ENCODE results near the gene RBM10.

RBM10 gene

DNA sequence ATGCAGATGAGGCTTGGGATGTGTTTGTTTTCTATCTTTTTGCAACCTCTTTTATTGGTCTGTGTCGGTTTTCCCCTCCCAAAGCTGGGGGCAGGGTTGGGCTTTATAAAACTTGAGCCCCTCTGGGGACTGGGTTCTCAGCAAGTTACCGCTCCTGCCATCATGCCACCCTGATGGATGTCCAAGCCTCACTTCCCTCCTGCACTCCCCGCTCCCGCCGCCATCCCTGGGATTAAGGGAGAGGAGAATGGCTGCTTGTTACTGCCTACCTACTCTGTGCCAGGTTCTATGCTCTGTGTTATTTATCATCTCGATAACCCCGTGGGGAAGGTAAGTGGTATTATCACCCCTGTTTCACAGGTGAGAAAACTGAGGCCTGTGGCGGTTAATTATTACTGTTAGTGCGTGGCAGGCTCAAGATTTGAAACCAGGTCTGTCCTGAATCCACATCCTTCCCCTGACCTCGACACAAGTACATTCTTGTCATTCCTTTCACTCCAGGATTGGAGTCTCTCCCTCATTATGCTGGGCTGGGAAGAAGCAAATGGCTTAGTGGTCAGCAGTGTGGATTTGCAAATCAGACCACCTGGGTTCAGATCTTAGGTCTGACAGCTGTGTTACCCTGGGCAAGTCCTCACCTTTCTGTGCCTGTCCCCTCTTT, 53.1 kb downstream of the RBM10 start:
- no peak for DNase-seq

DNA sequence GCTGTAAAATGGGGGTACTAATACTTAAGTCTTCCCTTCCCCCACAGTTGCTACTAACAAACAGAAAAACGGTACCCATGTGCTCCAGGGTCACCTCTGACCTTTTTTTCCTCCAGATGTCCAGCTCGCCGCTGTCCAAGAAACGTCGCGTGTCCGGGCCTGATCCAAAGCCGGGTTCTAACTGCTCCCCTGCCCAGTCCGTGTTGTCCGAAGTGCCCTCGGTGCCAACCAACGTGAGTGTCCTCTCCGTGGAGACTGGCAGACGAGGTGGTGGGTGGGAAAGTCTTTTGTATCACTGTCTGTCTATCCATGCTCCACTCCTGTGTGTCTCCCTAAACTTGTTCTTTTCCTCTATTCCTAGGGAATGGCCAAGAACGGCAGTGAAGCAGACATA, 53.7 kb downstream of the RBM10 start:
- no peak for DNase-seq

DNA sequence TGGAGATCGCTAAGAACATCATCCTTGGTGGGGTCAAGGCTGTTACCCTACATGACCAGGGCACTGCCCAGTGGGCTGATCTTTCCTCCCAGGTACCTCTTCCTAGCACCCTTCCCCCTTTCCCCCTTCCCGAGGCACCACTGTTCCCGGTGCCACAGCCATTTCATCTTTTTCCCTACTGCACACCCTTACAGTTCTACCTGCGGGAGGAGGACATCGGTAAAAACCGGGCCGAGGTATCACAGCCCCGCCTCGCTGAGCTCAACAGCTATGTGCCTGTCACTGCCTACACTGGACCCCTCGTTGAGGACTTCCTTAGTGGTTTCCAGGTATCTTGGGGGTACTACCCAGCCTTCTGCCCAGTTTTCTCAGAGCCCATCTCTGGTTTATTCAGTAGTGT, 54.3 kb downstream of the RBM10 start:
- DNase-seq: no peak

GRCh38 chrX:47200385-47201150, 55.5 kb downstream of the RBM10 start:
- no peak for DNase-seq

- no peak for DNase-seq
These were observed 56.4 kb downstream of the RBM10 start for GRCh38 chrX:47201345-47201944.

DNA sequence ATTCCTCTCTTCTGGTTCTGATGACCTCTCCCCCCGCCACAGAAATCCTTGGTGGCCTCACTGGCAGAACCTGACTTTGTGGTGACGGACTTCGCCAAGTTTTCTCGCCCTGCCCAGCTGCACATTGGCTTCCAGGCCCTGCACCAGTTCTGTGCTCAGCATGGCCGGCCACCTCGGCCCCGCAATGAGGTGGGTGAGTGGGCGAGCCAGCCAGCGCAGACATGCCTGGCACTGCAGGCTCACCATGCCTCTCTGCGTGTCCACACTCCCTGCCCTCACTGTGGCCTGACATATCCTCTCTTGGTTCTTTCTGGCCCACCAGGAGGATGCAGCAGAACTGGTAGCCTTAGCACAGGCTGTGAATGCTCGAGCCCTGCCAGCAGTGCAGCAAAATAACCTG, 57.3 kb downstream of the RBM10 start:
- DNase-seq: no peak

DNA sequence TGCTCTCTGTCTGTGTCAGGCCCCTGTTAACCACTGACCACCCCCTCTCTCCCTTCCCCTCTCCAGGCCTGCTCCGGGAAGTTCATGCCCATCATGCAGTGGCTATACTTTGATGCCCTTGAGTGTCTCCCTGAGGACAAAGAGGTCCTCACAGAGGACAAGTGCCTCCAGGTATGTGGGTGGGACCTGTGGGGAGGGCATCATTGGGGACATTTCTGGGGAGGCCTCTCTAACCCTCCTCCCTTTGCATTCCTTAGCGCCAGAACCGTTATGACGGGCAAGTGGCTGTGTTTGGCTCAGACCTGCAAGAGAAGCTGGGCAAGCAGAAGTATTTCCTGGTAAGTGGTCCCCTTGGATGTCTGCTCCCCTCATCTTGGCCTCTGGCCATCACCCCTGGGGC, 57.9 kb downstream of the RBM10 start:
- DNase-seq: no peak

DNA sequence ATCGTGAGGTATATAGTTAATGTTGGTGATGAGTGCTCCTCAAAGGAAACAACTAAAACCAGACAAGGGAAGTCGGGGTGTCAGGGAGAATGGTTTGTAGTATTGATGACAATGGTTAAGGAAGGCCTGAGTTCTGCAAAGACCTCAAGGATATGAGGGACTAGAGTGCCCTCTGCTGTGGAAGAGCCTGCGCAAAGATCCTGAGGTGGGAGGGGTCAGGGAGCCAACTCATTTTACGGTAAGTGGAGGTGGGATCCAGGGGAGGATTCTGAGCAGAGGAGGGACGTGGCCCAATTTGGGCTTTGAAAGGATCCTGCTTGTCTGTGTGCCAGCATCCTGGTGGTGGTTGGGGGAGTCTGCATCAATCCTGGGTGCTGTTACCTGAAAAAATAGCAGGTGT, 59.9 kb downstream of the RBM10 start:
- no peak for DNase-seq

- no peak for DNase-seq
These were observed 61.3 kb downstream of the RBM10 start for GRCh38 chrX:47206316-47206715.

DNA sequence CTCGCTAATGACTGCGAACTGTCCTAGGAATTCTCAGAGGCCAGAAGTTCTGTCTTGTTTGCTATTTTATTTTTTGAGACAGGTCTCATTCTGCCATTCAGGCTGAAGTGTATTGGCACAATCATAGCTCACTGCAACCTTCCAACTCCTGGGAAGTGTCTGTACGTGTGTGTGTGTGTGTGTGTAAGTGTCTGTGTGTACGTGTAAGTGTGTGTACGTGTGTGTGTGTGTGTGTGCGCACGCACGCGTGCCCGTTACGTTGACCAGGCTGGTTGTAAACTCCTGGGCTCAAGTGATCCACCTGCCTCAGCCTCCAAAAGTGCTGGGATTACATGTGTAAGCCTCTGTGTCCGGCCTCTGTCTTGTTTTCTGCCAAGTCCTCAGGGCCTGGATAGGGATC, 63.1 kb downstream of the RBM10 start:
- no peak for DNase-seq

DNA sequence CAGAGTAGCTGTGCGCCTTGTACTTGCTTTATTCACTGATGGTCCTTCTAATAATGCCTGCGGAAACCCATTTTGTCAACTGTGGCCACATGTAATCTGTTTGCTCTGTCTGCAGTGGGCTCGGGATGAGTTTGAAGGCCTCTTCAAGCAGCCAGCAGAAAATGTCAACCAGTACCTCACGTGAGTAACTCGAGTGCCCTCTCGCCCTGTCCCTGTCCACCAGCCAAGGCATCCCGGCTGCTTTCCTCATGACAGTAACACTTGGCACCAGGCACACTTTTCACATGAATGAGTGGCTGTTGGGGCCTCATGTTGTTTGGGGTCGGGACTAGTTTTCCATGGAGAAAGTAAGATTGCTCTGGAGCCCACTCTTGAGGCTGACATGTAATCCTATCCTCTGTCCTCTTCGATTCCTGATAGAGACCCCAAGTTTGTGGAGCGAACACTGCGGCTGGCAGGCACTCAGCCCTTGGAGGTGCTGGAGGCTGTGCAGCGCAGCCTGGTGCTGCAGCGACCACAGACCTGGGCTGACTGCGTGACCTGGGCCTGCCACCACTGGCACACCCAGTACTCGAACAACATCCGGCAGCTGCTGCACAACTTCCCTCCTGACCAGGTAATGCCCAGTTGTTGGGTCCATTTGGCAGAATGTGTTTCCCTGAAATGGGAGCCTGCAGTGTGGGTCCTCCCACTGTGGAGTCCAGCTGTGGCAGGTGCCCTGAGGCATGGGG, 64.7 kb downstream of the RBM10 start:
- DNase-seq: no peak

DNA sequence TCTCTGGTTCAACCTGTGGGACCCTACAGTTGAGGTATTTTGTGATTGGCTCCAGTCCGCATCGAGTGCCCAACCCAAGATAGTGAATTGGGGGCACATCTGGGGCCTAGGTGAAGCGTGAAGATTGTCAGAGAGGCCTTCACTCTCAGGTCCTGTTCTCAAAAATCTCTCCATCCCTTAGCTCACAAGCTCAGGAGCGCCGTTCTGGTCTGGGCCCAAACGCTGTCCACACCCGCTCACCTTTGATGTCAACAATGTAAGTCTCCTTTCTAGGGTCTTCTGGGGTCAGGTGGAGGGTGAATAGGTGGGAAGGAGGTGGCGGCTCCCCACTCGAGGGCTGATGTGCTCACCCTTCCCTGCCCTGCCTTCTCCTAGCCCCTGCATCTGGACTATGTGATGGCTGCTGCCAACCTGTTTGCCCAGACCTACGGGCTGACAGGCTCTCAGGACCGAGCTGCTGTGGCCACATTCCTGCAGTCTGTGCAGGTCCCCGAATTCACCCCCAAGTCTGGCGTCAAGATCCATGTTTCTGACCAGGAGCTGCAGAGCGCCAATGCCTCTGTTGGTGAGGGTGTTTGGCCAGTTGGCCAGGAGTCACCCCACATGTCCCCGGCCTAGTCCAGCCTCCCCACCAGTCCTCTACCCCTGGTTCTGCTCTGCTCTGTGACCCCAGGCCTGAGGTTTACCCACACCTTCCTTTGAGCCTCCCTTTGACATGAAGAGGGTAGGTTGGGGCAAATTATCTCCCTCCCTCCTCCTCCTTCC, 65.8 kb downstream of the RBM10 start:
- DNase-seq: no peak

GRCh38 chrX:47212381-47213293, 67.6 kb downstream of the RBM10 start:
- no peak for DNase-seq

GRCh38 chrX:47214435-47215077, 69.5 kb downstream of the RBM10 start:
- no peak for DNase-seq

GRCh38 chrX:47215291-47215900, 70.4 kb downstream of the RBM10 start:
- no peak for DNase-seq

DNA sequence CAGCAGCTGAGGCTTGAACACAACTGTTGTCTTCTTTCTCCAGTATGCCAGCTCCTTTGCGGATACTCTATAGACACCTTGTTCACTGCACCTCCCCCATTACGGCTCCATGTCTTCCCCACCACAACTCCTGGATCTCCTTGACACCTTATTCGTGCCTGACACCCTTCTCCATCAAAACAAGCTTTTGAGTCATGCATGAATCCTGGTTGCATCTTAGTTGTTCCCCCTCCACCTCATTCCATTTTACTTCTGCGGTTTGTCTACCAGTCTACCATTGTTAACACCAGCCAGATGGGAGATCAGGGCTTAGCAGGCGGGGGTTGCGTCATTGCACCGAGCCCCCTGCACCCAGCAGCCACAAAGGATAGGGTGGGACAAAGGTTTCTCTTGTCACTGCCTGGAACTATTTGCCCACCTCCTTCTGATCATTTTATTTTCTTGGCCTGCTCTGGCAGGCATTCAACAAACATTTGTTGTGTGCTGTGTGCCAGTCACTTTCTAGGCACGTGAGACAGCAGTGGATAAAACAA, 71.4 kb downstream of the RBM10 start:
- DNase-seq: no peak

- DNase-seq: peak; percentile 37 to 49
These were observed 72.3 kb downstream of the RBM10 start for GRCh38 chrX:47217121-47217851.

DNA sequence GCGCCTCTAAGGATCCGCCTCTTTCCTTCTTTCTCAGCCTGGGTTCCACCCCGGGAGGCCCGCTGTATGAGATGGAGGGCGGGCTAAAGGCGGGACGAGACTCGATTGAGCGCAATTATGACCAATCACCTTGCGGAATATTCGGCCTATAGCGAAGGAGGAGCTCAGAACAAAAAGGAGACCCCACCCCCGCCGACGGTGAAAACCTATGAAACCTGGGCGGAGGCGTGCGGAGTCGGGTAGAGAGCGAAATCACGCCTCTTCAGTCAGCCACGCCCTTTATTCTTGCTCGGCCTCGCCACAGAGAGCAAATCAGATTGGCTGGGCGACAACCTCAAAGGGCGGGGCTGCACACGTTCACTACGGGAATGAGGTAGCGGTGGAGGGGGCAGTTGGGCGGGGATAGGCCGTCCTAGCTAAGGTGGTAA, 72.8 kb downstream of the RBM10 start:
- DNase-seq: peak; percentile 98 to 99

DNA sequence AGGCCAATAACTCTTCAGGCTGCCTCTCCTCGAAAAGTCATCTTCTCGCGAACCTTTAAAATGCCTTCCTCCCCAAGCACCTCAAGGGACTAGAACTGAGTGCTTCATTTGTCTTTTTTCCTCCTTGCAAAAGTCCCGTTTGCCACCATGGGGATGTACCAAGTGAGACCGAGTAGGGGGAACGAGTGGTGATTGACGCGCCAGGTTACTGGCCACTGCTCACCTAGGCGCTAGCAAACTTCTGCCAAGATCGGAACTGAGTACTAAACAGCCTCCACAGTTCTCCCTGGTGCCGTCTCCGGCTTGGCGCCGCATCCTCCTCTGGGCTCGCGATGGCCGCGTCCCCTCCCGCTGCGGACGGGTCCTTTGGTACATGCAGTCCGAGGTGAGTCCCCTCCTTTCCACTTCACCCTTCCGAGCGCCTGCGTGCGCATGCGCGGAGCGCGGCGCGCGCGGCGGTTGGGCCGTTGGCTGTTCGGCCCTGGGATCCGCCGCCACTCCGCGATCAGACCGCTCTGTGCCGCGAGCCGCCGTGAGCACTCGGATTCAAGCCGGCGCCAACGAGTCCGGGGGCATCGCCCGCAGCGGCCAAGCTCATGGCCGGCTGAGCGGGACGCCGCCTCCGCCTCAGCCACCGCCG, 73.4 kb downstream of the RBM10 start, which contains the start of gene CDK16:
TSS of gene CDK16 (plus strand) at position 402 of the 640 bp plus-strand sequence. CDS start 4,877 bp downstream, outside the sequence.
- peak; percentile 67 to 82 for DNase-seq

Data from NCI-H526 (cell line).